GM12801 (cell line): ENCODE data around the gene NFATC2.

ENCODE experiments used
- CTCF ChIP-seq: IDR thresholded peaks from one replicate; pipeline ENCODE4 v1.5.1; 2011; ENCODE audit warnings: control low read depth; ENCODE audit not compliant: insufficient read length; ENCODE audit errors: extremely low read depth

Gene NFATC2

GRCh38 chr20:51340451-51340840 lies 202.1 kb downstream of the NFATC2 start:
- no peak for TF ChIP-seq CTCF

GRCh38 chr20:51339721-51340450 lies 202.6 kb downstream of the NFATC2 start:
- no peak for TF ChIP-seq CTCF

GRCh38 chr20:51338692-51339440 lies 203.7 kb downstream of the NFATC2 start:
- no peak for TF ChIP-seq CTCF

- TF ChIP-seq CTCF = no peak
Observed at GRCh38 chr20:51337126-51337805, 205.3 kb downstream of the NFATC2 start.
